ENCODE data around the gene AIF1.

The AIF1 gene

GRCh38 chr6:31666337-31666965 lies 51.4 kb downstream of the AIF1 start:
- H3K27me3 ChIP-seq (replicated peaks; ENCODE audit: insufficient read depth, low read length) = no peaks in the 10 kb centered on the region
- H3K4me3 ChIP-seq (ENCODE audit: low read length) = peak overlapping the region; percentile 99
- no peak for TF ChIP-seq EZH2phosphoT487 (IDR thresholded peaks at IDR 0.05; ENCODE audit: low read length)
- TF ChIP-seq EZH2 (optimal IDR thresholded peaks at IDR 0.05; ENCODE audit: low read depth, low read length) = no peak
- no peak for TF ChIP-seq CTCF (IDR thresholded peaks at IDR 0.05; ENCODE audit: low read length)
- H3K9ac ChIP-seq (ENCODE audit: low read length) = peak overlapping the region; percentile 89
- no peaks in the 10 kb centered on the region for H4K20me1 ChIP-seq (ENCODE audit: insufficient read depth, low read length)
- H2AFZ ChIP-seq (ENCODE audit: low read length) = peak overlapping the region; percentile 56; the same call in 1 of the 2 replicates
- peak overlapping the region; percentile 70 for H3K4me2 ChIP-seq (ENCODE audit: low read depth, low read length)
- DNase-seq = no peak
- H3K36me3 ChIP-seq (replicated peaks; ENCODE audit: insufficient read depth, low read length) = peaks cover 13% of the 10 kb centered on the region
- peaks cover 27% of the 10 kb centered on the region for H3K4me1 ChIP-seq (ENCODE audit: low read length)
- H3F3A ChIP-seq (ENCODE audit: insufficient read depth, low read length) = peaks cover 15% of the 10 kb centered on the region
- H3K27ac ChIP-seq (ENCODE audit: low read length) = peak overlapping the region; percentile 12; the same call in 1 of the 2 replicates
- H3K9me2 ChIP-seq (replicated peaks; ENCODE audit: insufficient read depth, low read length) = no peaks in the 10 kb centered on the region
- no peaks in the 10 kb centered on the region for H3K9me3 ChIP-seq (replicated peaks; ENCODE audit: insufficient read depth, low read length)
- H3K79me2 ChIP-seq (ENCODE audit: low read length) = peaks cover 70% of the 10 kb centered on the region

Measured in MM.1S (cell line).